PC-9 (cell line): ENCODE data around the gene ACTRT2. TPM values are rescaled to one million over a fixed set of nuclear protein-coding genes. Genes with fewer than 3 reads are reported as not detected.

Experiments
- BruUV-seq: library from RNA; stranded (reverse); fragments of 400-500 nt; replicated peaks from 2 replicates; lab custom pipeline; 2021; lab: Mats Ljungman, UMichigan
- CTCF ChIA-PET: fragments of 300-600 bp; sonication (Branson Sonifier 250); formaldehyde crosslinking; loops from one replicate; lab custom pipeline; 2022; ENCODE audit warnings: antibody characterized with exemption; lab: Charles Lee
- POLR2A ChIA-PET: fragments of 300-600 bp; sonication (Branson Sonifier 250); formaldehyde crosslinking; loops from one replicate; lab custom pipeline; 2022; ENCODE audit warnings: antibody characterized with exemption; ENCODE audit not compliant: unreplicated experiment; lab: Charles Lee
- DNase-seq, 2 experiments: peaks; one replicate each; pipeline versions ENCODE4 v3.0.0 to v3.0.0-alpha.2; 2015 to 2022; ENCODE audit warnings: mixed read lengths in 1 of 2
- H2AFZ ChIP-seq: fragments of 200-600 bp; sonication (generic); 2 replicates; pipeline ENCODE4 v1.8.1; 2017; ENCODE audit warnings: antibody characterized with exemption
- H3F3A ChIP-seq: fragments of 200-600 bp; sonication (generic); 2 replicates; pipeline ENCODE4 v1.8.1; 2017; ENCODE audit warnings: antibody characterized with exemption, mild to moderate bottlenecking, low read depth; ENCODE audit not compliant: insufficient read depth
- H3K27ac ChIP-seq: fragments of 200-600 bp; sonication (generic); 2 replicates; pipeline ENCODE4 v1.6.1; 2016; ENCODE audit warnings: mixed run types
- H3K27me3 ChIP-seq: fragments of 200-600 bp; sonication (generic); 2 replicates; pipeline ENCODE4 v1.6.1; 2016; ENCODE audit warnings: low read depth, mixed run types; ENCODE audit not compliant: insufficient read depth
- H3K36me3 ChIP-seq: fragments of 200-600 bp; sonication (generic); 2 replicates; pipeline ENCODE4 v1.6.1; 2016; ENCODE audit warnings: low read depth, mixed run types
- H3K4me1 ChIP-seq: fragments of 200-600 bp; sonication (generic); replicated peaks from 2 replicates; pipeline ENCODE4 v1.6.1; 2016; ENCODE audit warnings: mixed run types; ENCODE audit not compliant: insufficient read depth
- H3K4me2 ChIP-seq: fragments of 200-600 bp; sonication (generic); 2 replicates; pipeline ENCODE4 v1.6.1; 2017; ENCODE audit warnings: mixed run types
- H3K4me3 ChIP-seq: fragments of 200-600 bp; sonication (generic); 2 replicates; pipeline ENCODE4 v1.6.1; 2016; ENCODE audit warnings: mixed run types
- H3K79me2 ChIP-seq: fragments of 200-600 bp; sonication (generic); 2 replicates; pipeline ENCODE4 v1.6.1; 2017; ENCODE audit warnings: low read depth, mixed run types
- H3K9me2 ChIP-seq: fragments of 200-600 bp; sonication (generic); 2 replicates; pipeline ENCODE4 v1.8.1; 2017; ENCODE audit warnings: mild to moderate bottlenecking; ENCODE audit not compliant: insufficient read depth
- H3K9me3 ChIP-seq: fragments of 200-600 bp; sonication (generic); 2 replicates; pipeline ENCODE4 v1.8.1; 2016; ENCODE audit warnings: low read depth; ENCODE audit not compliant: insufficient read depth
- H4K20me1 ChIP-seq: fragments of 200-600 bp; sonication (generic); 2 replicates; pipeline ENCODE4 v1.8.1; 2017; ENCODE audit not compliant: insufficient read depth
- EZH2 ChIP-seq: fragments of 200-600 bp; sonication (generic); IDR thresholded peaks from 2 replicates; pipeline ENCODE4 v1.8.0; 2017; ENCODE audit warnings: antibody characterized with exemption, low read depth
- intact Hi-C: fragments of 100-400 bp; cut with micrococcal nuclease; formaldehyde crosslinking; loops from one replicate; pipeline ENCODE4 v1.10.0; 2022; ENCODE audit not compliant: unreplicated experiment
- total RNA-seq: library from RNA; stranded (reverse); gene quantifications from 2 replicates; pipeline ENCODE4 v1.2.3, GENCODE V29; 2021
- TF ChIP-seq, protein P1 (sequence below): fragments of 200-600 bp; sonication (generic); conservative IDR thresholded peaks from 2 replicates; pipeline ENCODE4 v1.6.1; 2017; ENCODE audit warnings: mixed run types, antibody characterized with exemption, mild to moderate bottlenecking, moderate library complexity

Gene ACTRT2
- total RNA-seq, 1 experiment from 2014 or later = not detected

- H3F3A ChIP-seq = no peaks in the 10 kb centered on the region
- intact Hi-C loops = no loop called here
- H3K9me2 ChIP-seq = no peaks in the 10 kb centered on the region
- no peak overlapping the region for H3K27ac ChIP-seq
- H3K4me2 ChIP-seq = no peak overlapping the region
- H3K9me3 ChIP-seq = no peaks in the 10 kb centered on the region
- no peaks in the 10 kb centered on the region for H4K20me1 ChIP-seq
- H3K79me2 ChIP-seq = no peaks in the 10 kb centered on the region
- POLR2A ChIA-PET = no interaction called here
- CTCF ChIA-PET = no interaction called here
- H3K4me1 ChIP-seq = no peaks in the 10 kb centered on the region
- peaks cover 64% of the 10 kb centered on the region for H3K27me3 ChIP-seq
- TF ChIP-seq, protein P1, sequence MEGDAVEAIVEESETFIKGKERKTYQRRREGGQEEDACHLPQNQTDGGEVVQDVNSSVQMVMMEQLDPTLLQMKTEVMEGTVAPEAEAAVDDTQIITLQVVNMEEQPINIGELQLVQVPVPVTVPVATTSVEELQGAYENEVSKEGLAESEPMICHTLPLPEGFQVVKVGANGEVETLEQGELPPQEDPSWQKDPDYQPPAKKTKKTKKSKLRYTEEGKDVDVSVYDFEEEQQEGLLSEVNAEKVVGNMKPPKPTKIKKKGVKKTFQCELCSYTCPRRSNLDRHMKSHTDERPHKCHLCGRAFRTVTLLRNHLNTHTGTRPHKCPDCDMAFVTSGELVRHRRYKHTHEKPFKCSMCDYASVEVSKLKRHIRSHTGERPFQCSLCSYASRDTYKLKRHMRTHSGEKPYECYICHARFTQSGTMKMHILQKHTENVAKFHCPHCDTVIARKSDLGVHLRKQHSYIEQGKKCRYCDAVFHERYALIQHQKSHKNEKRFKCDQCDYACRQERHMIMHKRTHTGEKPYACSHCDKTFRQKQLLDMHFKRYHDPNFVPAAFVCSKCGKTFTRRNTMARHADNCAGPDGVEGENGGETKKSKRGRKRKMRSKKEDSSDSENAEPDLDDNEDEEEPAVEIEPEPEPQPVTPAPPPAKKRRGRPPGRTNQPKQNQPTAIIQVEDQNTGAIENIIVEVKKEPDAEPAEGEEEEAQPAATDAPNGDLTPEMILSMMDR = no peak
- TF ChIP-seq EZH2 = no peak
- H3K36me3 ChIP-seq = no peaks in the 10 kb centered on the region
- no TSS peak for BruUV-seq
- no peak overlapping the region for H2AFZ ChIP-seq
- H3K4me3 ChIP-seq = no peak overlapping the region
- DNase-seq = no peak
These were observed 40.8 kb downstream of the ACTRT2 start for GRCh38 chr1:3061981-3062615.

DNA sequence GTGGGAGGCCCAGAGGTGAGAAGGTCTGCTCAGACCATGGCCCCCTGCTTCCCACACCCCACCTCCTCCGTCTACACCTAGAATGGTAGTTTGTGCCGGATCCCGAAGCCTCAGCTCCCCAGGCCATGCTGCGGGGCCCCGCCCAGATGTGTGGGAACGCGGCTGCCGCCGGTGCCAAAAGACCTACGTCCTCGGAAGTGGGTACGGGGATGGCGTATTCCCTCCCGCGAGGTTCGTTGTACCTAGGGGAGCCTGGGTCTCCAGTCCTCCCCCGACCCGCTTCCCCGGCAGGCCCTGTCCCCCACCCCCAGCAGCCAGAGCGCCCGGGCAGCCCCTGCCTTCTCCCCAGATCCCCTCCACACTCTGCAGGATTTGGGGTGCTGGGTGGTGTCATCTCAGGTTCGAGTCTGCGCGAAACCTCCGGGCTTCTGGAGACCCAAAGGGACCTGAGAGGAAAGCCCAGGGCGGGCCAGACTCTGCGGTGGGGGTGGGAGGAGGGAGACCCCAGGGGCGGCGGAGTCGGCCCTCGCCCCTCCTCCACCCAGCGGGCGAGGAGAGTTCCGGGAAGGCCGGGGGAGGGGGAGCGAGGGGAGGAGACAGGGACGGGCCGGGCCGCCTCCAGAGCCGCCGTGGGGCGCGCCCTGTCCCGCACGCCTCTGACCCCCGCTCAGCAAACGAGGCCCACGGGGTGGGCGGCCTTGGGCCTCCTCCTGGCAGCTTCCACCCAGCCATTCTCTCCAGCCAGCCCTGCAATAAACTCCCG lies 41.5 kb downstream of the ACTRT2 start:
- H3F3A ChIP-seq = no peaks in the 10 kb centered on the region

GRCh38 chr1:3063379-3064295 lies 42.4 kb downstream of the ACTRT2 start:
- Histone ChIP-seq H3K27me3 (peaks cover 49% of the 10 kb centered on the region), H2AFZ (no peak overlapping the region), H3K4me3 (no peak overlapping the region), H4K20me1 (no peaks in the 10 kb centered on the region), H3K9me2 (no peaks in the 10 kb centered on the region), H3K4me2 (no peak overlapping the region), H3F3A (no peaks in the 10 kb centered on the region), H3K9me3 (no peaks in the 10 kb centered on the region), H3K27ac (no peak overlapping the region), H3K36me3 (no peaks in the 10 kb centered on the region), H3K79me2 (no peaks in the 10 kb centered on the region), H3K4me1 (no peaks in the 10 kb centered on the region)
- intact Hi-C loops = no loop called here
- ChIA-PET POLR2A (no interaction called here), CTCF (no interaction called here)
- no peak for DNase-seq
- TF ChIP-seq EZH2 = no peak
- TF ChIP-seq, protein P1 = no peak
- no TSS peak for BruUV-seq

More for the DNA sequence above, 41.5 kb downstream of the ACTRT2 start:
- H3K36me3 ChIP-seq = no peaks in the 10 kb centered on the region
- H3K4me2 ChIP-seq = no peak overlapping the region
- no peaks in the 10 kb centered on the region for H3K9me3 ChIP-seq
- no peak overlapping the region for H3K4me3 ChIP-seq
- intact Hi-C loops = no loop called here
- no peak overlapping the region for H3K27ac ChIP-seq
- no TSS peak for BruUV-seq
- no peaks in the 10 kb centered on the region for H3K9me2 ChIP-seq
- no peak for DNase-seq
- H4K20me1 ChIP-seq = no peaks in the 10 kb centered on the region
- TF ChIP-seq EZH2 = no peak
- TF ChIP-seq, protein P1 = no peak
- ChIA-PET POLR2A (no interaction called here), CTCF (no interaction called here)
- H3K27me3 ChIP-seq = peaks cover 57% of the 10 kb centered on the region
- H3K4me1 ChIP-seq = no peaks in the 10 kb centered on the region
- H3K79me2 ChIP-seq = no peaks in the 10 kb centered on the region
- no peak overlapping the region for H2AFZ ChIP-seq
